Measurements from ENCODE around the gene HBB. TPM values are rescaled to one million over a fixed set of nuclear protein-coding genes. Genes with fewer than 3 reads are reported as not detected.

HBB gene
- total RNA-seq, 1 experiment from 2014 or later: not detected

DNA sequence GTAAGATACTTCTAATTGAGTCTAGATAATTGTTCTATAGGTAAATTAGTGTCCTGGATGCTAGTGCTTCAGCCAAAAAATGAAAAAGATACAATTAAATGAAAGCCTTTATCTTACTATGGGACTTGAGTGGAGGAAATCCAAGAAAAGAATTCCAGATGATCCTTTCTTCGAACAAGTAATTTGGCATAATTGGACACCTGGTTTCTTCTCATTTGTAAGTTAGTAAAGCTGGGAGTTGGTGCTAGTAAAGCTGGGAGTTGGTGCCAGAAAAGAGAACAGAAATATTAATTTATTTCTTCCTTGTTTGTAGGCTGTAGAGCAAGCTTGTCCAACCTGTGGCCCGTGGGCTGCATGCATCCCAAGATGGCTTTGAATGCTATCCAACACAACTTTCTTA lies 38.7 kb downstream of the HBB start:
- in situ Hi-C loops (cut with HindIII; ENCODE audit: low pct_unique_long_range_greater_than_20kb, low sequenced_read_pairs): no loop called here
- DNase-seq (ENCODE audit: low read depth): no peak

DNA sequence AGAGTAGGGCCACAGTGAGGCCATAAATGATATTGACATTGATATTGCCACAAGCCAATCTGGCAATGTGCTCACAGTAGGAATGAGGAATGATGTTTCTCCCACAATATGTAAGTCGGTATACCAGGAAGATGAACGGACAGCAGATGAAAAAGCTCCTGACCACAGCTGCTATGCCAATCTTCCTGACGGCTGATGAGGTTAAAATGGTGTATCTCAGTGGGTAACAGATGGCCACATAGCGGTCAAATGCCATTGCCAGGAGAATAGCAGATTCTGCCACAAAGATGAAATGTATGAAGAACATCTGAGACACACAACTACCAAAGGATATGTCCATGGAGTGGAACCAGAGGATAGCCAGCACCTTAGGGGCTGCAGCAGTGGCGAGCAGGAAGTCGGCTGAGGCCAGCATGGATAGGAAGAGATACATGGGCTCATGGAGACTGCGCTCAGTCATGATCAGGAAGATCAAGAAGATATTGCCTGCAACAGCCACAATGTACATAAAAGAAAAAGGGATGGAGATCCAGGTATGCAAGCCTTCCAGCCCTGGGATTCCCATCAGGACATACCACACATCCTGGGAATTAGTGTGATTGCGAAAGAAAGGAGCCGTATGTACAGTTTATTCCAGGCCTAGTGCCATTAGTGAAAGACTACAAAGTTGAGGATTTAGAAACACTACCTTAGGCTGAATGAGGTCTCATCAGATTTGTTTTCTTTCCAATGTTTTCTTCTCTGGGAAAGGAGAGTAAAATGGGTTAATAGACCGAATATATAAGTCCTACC lies 48.6 kb downstream of the HBB start:
- DNase-seq (ENCODE audit: low read depth): no peak
- in situ Hi-C loops (cut with HindIII; ENCODE audit: low pct_unique_long_range_greater_than_20kb, low sequenced_read_pairs): no loop called here

Other genes with a start within 250 kb of the HBB start
- gene OR51L1, start 232.2 kb downstream of the HBB start, total RNA-seq (2014; rRNA removed; shearing (Covaris generic); ENCODE audit: low replicate concordance): not detected in 2 replicates
- not detected in 2 replicates for gene OR52J3, start 180.5 kb downstream of the HBB start, total RNA-seq (2014; rRNA removed; shearing (Covaris generic); ENCODE audit: low replicate concordance)
- not detected in 2 replicates for gene OR52E2, start 167.4 kb downstream of the HBB start, total RNA-seq (2014; rRNA removed; shearing (Covaris generic); ENCODE audit: low replicate concordance)
- not detected in 2 replicates for gene OR52E1, start 157.5 kb downstream of the HBB start, total RNA-seq (2014; rRNA removed; shearing (Covaris generic); ENCODE audit: low replicate concordance)
- gene OR52A5, start 88.7 kb downstream of the HBB start, total RNA-seq (2014; rRNA removed; shearing (Covaris generic); ENCODE audit: low replicate concordance): not detected in 2 replicates
- not detected in 2 replicates for gene OR52A1, start 72.3 kb downstream of the HBB start, total RNA-seq (2014; rRNA removed; shearing (Covaris generic); ENCODE audit: low replicate concordance)
- not detected in 2 replicates for gene OR51V1, start 26.4 kb downstream of the HBB start, total RNA-seq (2014; rRNA removed; shearing (Covaris generic); ENCODE audit: low replicate concordance)
- not detected in 2 replicates for gene HBD, start 7.4 kb upstream of the HBB start, total RNA-seq (2014; rRNA removed; shearing (Covaris generic); ENCODE audit: low replicate concordance)
- gene HBG1, start 22.8 kb upstream of the HBB start, total RNA-seq (2014; rRNA removed; shearing (Covaris generic); ENCODE audit: low replicate concordance): not detected in 2 replicates
- gene HBG2, start 27.7 kb upstream of the HBB start, total RNA-seq (2014; rRNA removed; shearing (Covaris generic); ENCODE audit: low replicate concordance): not detected in 2 replicates
- gene HBE1, start 42.9 kb upstream of the HBB start, total RNA-seq (2014; rRNA removed; shearing (Covaris generic); ENCODE audit: low replicate concordance): not detected in 2 replicates
- gene OR51B4, start 74.9 kb upstream of the HBB start, total RNA-seq (2014; rRNA removed; shearing (Covaris generic); ENCODE audit: low replicate concordance): not detected in 2 replicates
- gene OR51B2, start 97.2 kb upstream of the HBB start, total RNA-seq (2014; rRNA removed; shearing (Covaris generic); ENCODE audit: low replicate concordance): not detected in 2 replicates
- gene OR51B5, start 116.5 kb upstream of the HBB start, total RNA-seq (2014; rRNA removed; shearing (Covaris generic); ENCODE audit: low replicate concordance): not detected in 2 replicates
- not detected in 2 replicates for gene OR51B6, start 124.4 kb upstream of the HBB start, total RNA-seq (2014; rRNA removed; shearing (Covaris generic); ENCODE audit: low replicate concordance)
- not detected in 2 replicates for gene OR51M1, start 156.7 kb upstream of the HBB start, total RNA-seq (2014; rRNA removed; shearing (Covaris generic); ENCODE audit: low replicate concordance)
- gene OR51Q1, start 195.0 kb upstream of the HBB start, total RNA-seq (2014; rRNA removed; shearing (Covaris generic); ENCODE audit: low replicate concordance): not detected in 2 replicates
- gene OR51I1, start 214.4 kb upstream of the HBB start, total RNA-seq (2014; rRNA removed; shearing (Covaris generic); ENCODE audit: low replicate concordance): not detected in 2 replicates
- gene OR51I2, start 222.3 kb upstream of the HBB start, total RNA-seq (2014; rRNA removed; shearing (Covaris generic); ENCODE audit: low replicate concordance): not detected in 2 replicates